ENCODE measurements around the gene FCHSD2.

FCHSD2 gene

GRCh38 chr11:73058989-73059674 is 83.0 kb downstream of the FCHSD2 start:
- ChIA-PET POLR2A (no interaction called here), CTCF (no interaction called here)
- no peak for DNase-seq (ENCODE audit: extremely low spot score)
- TF ChIP-seq LEF1 (IDR thresholded peaks at IDR 0.05; ENCODE audit: borderline replicate concordance) (no peak), BHLHE40 (IDR thresholded peaks at IDR 0.05; ENCODE audit: borderline replicate concordance) (no peak), FOXK2 (IDR thresholded peaks at IDR 0.05) (no peak), NFRKB (IDR thresholded peaks at IDR 0.05) (no peak), PKNOX1 (IDR thresholded peaks at IDR 0.05) (peak; percentile 83)

GRCh38 chr11:73055655-73056354 is 86.3 kb downstream of the FCHSD2 start:
- no peak for DNase-seq (ENCODE audit: extremely low spot score)
- CTCF ChIA-PET = no interaction called here
- no peak for TF ChIP-seq TARDBP (IDR thresholded peaks at IDR 0.05)
- TF ChIP-seq SP1 (IDR thresholded peaks at IDR 0.05) = no peak
- TF ChIP-seq CTBP1 (IDR thresholded peaks at IDR 0.05; ENCODE audit: borderline replicate concordance) = no peak
- no peak for TF ChIP-seq NFRKB (IDR thresholded peaks at IDR 0.05)
- no peak for TF ChIP-seq BHLHE40 (IDR thresholded peaks at IDR 0.05; ENCODE audit: borderline replicate concordance)
- TF ChIP-seq LEF1 (IDR thresholded peaks at IDR 0.05; ENCODE audit: borderline replicate concordance) = no peak
- TF ChIP-seq PKNOX1 (IDR thresholded peaks at IDR 0.05) = no peak
- TF ChIP-seq FOXK2 (IDR thresholded peaks at IDR 0.05) = no peak
- no peak for TF ChIP-seq HDGF (IDR thresholded peaks at IDR 0.05; ENCODE audit: borderline replicate concordance)
- TF ChIP-seq SUZ12 (IDR thresholded peaks at IDR 0.05) = no peak
- TF ChIP-seq FOXA1 (IDR thresholded peaks at IDR 0.05) = no peak
- POLR2A ChIA-PET = interaction anchor here (0.6 kb wide), 1 partner anchor 82 kb away, joined by 3 read pairs; no protein-coding TSS in a partner anchor

GRCh38 chr11:73055002-73055401 is 87.1 kb downstream of the FCHSD2 start:
- ChIA-PET POLR2A (interaction anchor here (0.6 kb wide), 1 partner anchor 83 kb away, joined by 3 read pairs; no protein-coding TSS in a partner anchor), CTCF (no interaction called here)
- TF ChIP-seq SUZ12 (IDR thresholded peaks at IDR 0.05) (no peak), ELF4 (IDR thresholded peaks at IDR 0.05) (no peak), LEF1 (IDR thresholded peaks at IDR 0.05; ENCODE audit: borderline replicate concordance) (no peak), SP1 (IDR thresholded peaks at IDR 0.05) (no peak), TARDBP (IDR thresholded peaks at IDR 0.05) (no peak), FOXA1 (IDR thresholded peaks at IDR 0.05) (no peak), FOXK2 (IDR thresholded peaks at IDR 0.05) (no peak), L3MBTL2 (conservative IDR thresholded peaks at IDR 0.05) (no peak), CTBP1 (IDR thresholded peaks at IDR 0.05; ENCODE audit: borderline replicate concordance) (no peak), NFRKB (IDR thresholded peaks at IDR 0.05) (no peak)

GRCh38 chr11:73053964-73054363 is 88.2 kb downstream of the FCHSD2 start:
- POLR2A ChIA-PET = no interaction called here
- CTCF ChIA-PET = no interaction called here

More at GRCh38 chr11:73055002-73055401, 87.1 kb downstream of the FCHSD2 start:
- DNase-seq (ENCODE audit: extremely low spot score) = no peak

GRCh38 chr11:73048446-73048845 is 93.7 kb downstream of the FCHSD2 start:
- TF ChIP-seq TARDBP (IDR thresholded peaks at IDR 0.05) (no peak), ELF4 (IDR thresholded peaks at IDR 0.05) (no peak), NFRKB (IDR thresholded peaks at IDR 0.05) (no peak), HDGF (IDR thresholded peaks at IDR 0.05; ENCODE audit: borderline replicate concordance) (no peak), FOXA1 (IDR thresholded peaks at IDR 0.05) (no peak), ZNF384 (IDR thresholded peaks at IDR 0.05) (no peak), FOXK2 (IDR thresholded peaks at IDR 0.05) (no peak), BHLHE40 (IDR thresholded peaks at IDR 0.05; ENCODE audit: borderline replicate concordance) (no peak), PKNOX1 (IDR thresholded peaks at IDR 0.05) (no peak), CTBP1 (IDR thresholded peaks at IDR 0.05; ENCODE audit: borderline replicate concordance) (no peak), SUZ12 (IDR thresholded peaks at IDR 0.05) (no peak), FOXM1 (IDR thresholded peaks at IDR 0.05; ENCODE audit: borderline replicate concordance) (no peak), L3MBTL2 (conservative IDR thresholded peaks at IDR 0.05) (no peak), LEF1 (IDR thresholded peaks at IDR 0.05; ENCODE audit: borderline replicate concordance) (no peak), ARNT (IDR thresholded peaks at IDR 0.05) (no peak), SP1 (IDR thresholded peaks at IDR 0.05) (no peak)
- POLR2A ChIA-PET = no interaction called here
- DNase-seq (ENCODE audit: extremely low spot score) = no peak
- CTCF ChIA-PET = interaction anchor here (0.7 to 1.5 kb wide), 2 partner anchors 144 to 189 kb away, joined by 7 to 14 read pairs; no protein-coding TSS in a partner anchor

More at GRCh38 chr11:73053964-73054363, 88.2 kb downstream of the FCHSD2 start:
- TF ChIP-seq CTBP1 (IDR thresholded peaks at IDR 0.05; ENCODE audit: borderline replicate concordance) (no peak), L3MBTL2 (conservative IDR thresholded peaks at IDR 0.05) (no peak), TARDBP (IDR thresholded peaks at IDR 0.05) (no peak), FOXA1 (IDR thresholded peaks at IDR 0.05) (no peak), NFRKB (IDR thresholded peaks at IDR 0.05) (no peak), LEF1 (IDR thresholded peaks at IDR 0.05; ENCODE audit: borderline replicate concordance) (no peak), SP1 (IDR thresholded peaks at IDR 0.05) (no peak), BHLHE40 (IDR thresholded peaks at IDR 0.05; ENCODE audit: borderline replicate concordance) (no peak), ARNT (IDR thresholded peaks at IDR 0.05) (no peak), FOXK2 (IDR thresholded peaks at IDR 0.05) (no peak), PKNOX1 (IDR thresholded peaks at IDR 0.05) (no peak), ELF4 (IDR thresholded peaks at IDR 0.05) (no peak), HDGF (IDR thresholded peaks at IDR 0.05; ENCODE audit: borderline replicate concordance) (no peak), FOXM1 (IDR thresholded peaks at IDR 0.05; ENCODE audit: borderline replicate concordance) (no peak), SUZ12 (IDR thresholded peaks at IDR 0.05) (no peak), ZNF384 (IDR thresholded peaks at IDR 0.05) (no peak)
- DNase-seq (ENCODE audit: extremely low spot score) = no peak
